H7 (cell line): ENCODE data around the gene ASIC4. TPM values are rescaled to one million over a fixed set of nuclear protein-coding genes. Genes with fewer than 3 reads are reported as not detected.

Experiments
- DNase-seq: peaks from one replicate; pipeline ENCODE4 v3.0.0; 2012
- H3K27me3 ChIP-seq: 2 replicates; pipeline ENCODE4 v1.6.0; 2011; ENCODE audit warnings: mild to moderate bottlenecking, low read length; ENCODE audit not compliant: control insufficient read depth, insufficient read depth
- H3K36me3 ChIP-seq: replicated peaks from 2 replicates; pipeline ENCODE4 v1.5.1; 2011; ENCODE audit warnings: low read length; ENCODE audit not compliant: control insufficient read depth, insufficient read depth
- H3K4me3 ChIP-seq: 2 replicates; pipeline ENCODE4 v1.5.1; 2011; ENCODE audit warnings: low read depth, mild to moderate bottlenecking, control low read depth, low read length, moderate library complexity; ENCODE audit not compliant: insufficient read depth
- total RNA-seq: library from RNA; depleted of rRNA; stranded (reverse); fragments of >200 nt; shearing (Covaris generic); gene quantifications from 2 replicates; pipeline ENCODE4 v1.2.3, GENCODE V29; 2014

The ASIC4 gene
- total RNA-seq, 1 experiment from 2014 or later, result 0.07 TPM

- Histone ChIP-seq H3K27me3 (peaks cover 2% of the 10 kb centered on the region; the same call in 1 of the 2 replicates), H3K4me3 (no peak overlapping the region), H3K36me3 (peaks cover 10% of the 10 kb centered on the region)
- no peak for DNase-seq
Measured at GRCh38 chr2:219538956-219539788, 24.9 kb downstream of the ASIC4 start.

GRCh38 chr2:219539926-219540678, 25.8 kb downstream of the ASIC4 start:
- Histone ChIP-seq H3K4me3 (no peak overlapping the region), H3K36me3 (peaks cover 10% of the 10 kb centered on the region), H3K27me3 (peaks cover 7% of the 10 kb centered on the region; the same call in 1 of the 2 replicates)
- DNase-seq, result no peak

- Histone ChIP-seq H3K36me3 (peaks cover 10% of the 10 kb centered on the region), H3K27me3 (peaks cover 9% of the 10 kb centered on the region; the same call in 1 of the 2 replicates), H3K4me3 (no peak overlapping the region)
- DNase-seq, result no peak
Measured at GRCh38 chr2:219540784-219541504, 26.7 kb downstream of the ASIC4 start.

GRCh38 chr2:219541611-219542180, 27.4 kb downstream of the ASIC4 start:
- DNase-seq, result peak; percentile 96
- Histone ChIP-seq H3K36me3 (peaks cover 10% of the 10 kb centered on the region), H3K27me3 (peaks cover 10% of the 10 kb centered on the region; the same call in 1 of the 2 replicates), H3K4me3 (peak overlapping the region; percentile 85)

GRCh38 chr2:219542931-219543595, 28.8 kb downstream of the ASIC4 start:
- Histone ChIP-seq H3K27me3 (peaks cover 10% of the 10 kb centered on the region; the same call in 1 of the 2 replicates), H3K4me3 (peak overlapping the region; percentile 85), H3K36me3 (peaks cover 10% of the 10 kb centered on the region)
- DNase-seq, result peak; percentile 85

GRCh38 chr2:219543596-219544358, 29.5 kb downstream of the ASIC4 start, which contains the start of the genes CHPF and TMEM198:
Gene CHPF (minus strand): TSS chr2:219543809. CDS start chr2:219543538, 271 bp downstream.
Gene TMEM198 (plus strand): TSS chr2:219544028. CDS start chr2:219544728, 700 bp downstream.
- H3K36me3 ChIP-seq, result peaks cover 10% of the 10 kb centered on the region

GRCh38 chr2:219544567-219544966, 30.3 kb downstream of the ASIC4 start:
- peaks cover 11% of the 10 kb centered on the region for H3K36me3 ChIP-seq
- peaks cover 10% of the 10 kb centered on the region; the same call in 1 of the 2 replicates for H3K27me3 ChIP-seq
- no peak for DNase-seq
- peak overlapping the region; percentile 64; the same call in 1 of the 2 replicates for H3K4me3 ChIP-seq

More at GRCh38 chr2:219543596-219544358, 29.5 kb downstream of the ASIC4 start, which contains the start of the genes CHPF and TMEM198:
- Histone ChIP-seq H3K4me3 (peak within 1 kb of the TSS; percentile 85), H3K27me3 (peaks cover 10% of the 10 kb centered on the region; the same call in 1 of the 2 replicates)
- DNase-seq, result peak; percentile 100

GRCh38 chr2:219545295-219545942, 31.1 kb downstream of the ASIC4 start:
- H3K36me3 ChIP-seq, result peaks cover 13% of the 10 kb centered on the region
- no peak overlapping the region for H3K4me3 ChIP-seq
- peaks cover 10% of the 10 kb centered on the region; the same call in 1 of the 2 replicates for H3K27me3 ChIP-seq
- no peak for DNase-seq

GRCh38 chr2:219545943-219546352, 31.7 kb downstream of the ASIC4 start:
- DNase-seq, result no peak
- Histone ChIP-seq H3K27me3 (peaks cover 11% of the 10 kb centered on the region; the same call in 1 of the 2 replicates), H3K36me3 (peaks cover 8% of the 10 kb centered on the region), H3K4me3 (no peak overlapping the region)

- Histone ChIP-seq H3K27me3 (peaks cover 16% of the 10 kb centered on the region; the same call in 1 of the 2 replicates), H3K4me3 (no peak overlapping the region), H3K36me3 (peaks cover 3% of the 10 kb centered on the region)
- DNase-seq, result no peak
Measured at GRCh38 chr2:219547621-219548020, 33.3 kb downstream of the ASIC4 start.

- Histone ChIP-seq H3K36me3 (peaks cover 3% of the 10 kb centered on the region), H3K27me3 (peaks cover 26% of the 10 kb centered on the region), H3K4me3 (no peak overlapping the region)
- DNase-seq, result no peak
Measured at GRCh38 chr2:219548990-219549389, 34.7 kb downstream of the ASIC4 start.

- H3K4me3 ChIP-seq, result no peak overlapping the region
- peaks cover 20% of the 10 kb centered on the region for H3K27me3 ChIP-seq
- no peak for DNase-seq
- H3K36me3 ChIP-seq, result peaks cover 3% of the 10 kb centered on the region
Measured at GRCh38 chr2:219549619-219550018, 35.3 kb downstream of the ASIC4 start.
